AG08395 (cell line): Measurements from ENCODE around the gene C3.

ENCODE experiments used
- DNase-seq: peaks from one replicate; pipeline ENCODE4 v3.0.0; 2012; ENCODE audit warnings: mixed read lengths, low spot score

The C3 gene

GRCh38 chr19:6730941-6731670, 10.7 kb upstream of the C3 start:
- no peak for DNase-seq

GRCh38 chr19:6730153-6730804, 9.8 kb upstream of the C3 start:
- no peak for DNase-seq

GRCh38 chr19:6729573-6730152, 9.2 kb upstream of the C3 start:
- no peak for DNase-seq

- no peak for DNase-seq
Measured at GRCh38 chr19:6728346-6728745, 7.9 kb upstream of the C3 start.

GRCh38 chr19:6725513-6726231, 5.2 kb upstream of the C3 start:
- DNase-seq = no peak

- DNase-seq = no peak
Measured at GRCh38 chr19:6724631-6725492, 4.4 kb upstream of the C3 start.

- no peak for DNase-seq
Measured at GRCh38 chr19:6723738-6724137, 3.3 kb upstream of the C3 start.

- DNase-seq = peak; percentile 42
Measured at GRCh38 chr19:6723108-6723618, 2.7 kb upstream of the C3 start.

- no peak for DNase-seq
Measured at GRCh38 chr19:6721773-6722172, 1.3 kb upstream of the C3 start.

GRCh38 chr19:6721138-6721474, 656 bp upstream of the C3 start:
- no peak for DNase-seq

- DNase-seq = no peak
Measured at GRCh38 chr19:6719992-6720368, 470 bp downstream of the C3 start.

- DNase-seq = no peak
Measured at GRCh38 chr19:6719540-6719861, 949 bp downstream of the C3 start.

- DNase-seq = peak; percentile 34
Measured at GRCh38 chr19:6718741-6719539, 1.5 kb downstream of the C3 start.

- no peak for DNase-seq
Measured at GRCh38 chr19:6718111-6718740, 2.2 kb downstream of the C3 start.

GRCh38 chr19:6717441-6717971, 2.9 kb downstream of the C3 start:
- no peak for DNase-seq

- no peak for DNase-seq
Measured at GRCh38 chr19:6717036-6717435, 3.4 kb downstream of the C3 start.

- DNase-seq = no peak
Measured at GRCh38 chr19:6716610-6716970, 3.9 kb downstream of the C3 start.

GRCh38 chr19:6714749-6715555, 5.5 kb downstream of the C3 start:
- no peak for DNase-seq
